WTC11 (cell line): ENCODE data around the gene SCD5.

Source experiments
- ATF2 ChIP-seq: sonication (generic); formaldehyde crosslinking; IDR thresholded peaks from 2 replicates; pipeline ENCODE4 v1.8.1; 2022; ENCODE audit warnings: low read depth, missing genetic modification reagents, borderline replicate concordance
- ATF6 ChIP-seq: sonication (generic); formaldehyde crosslinking; IDR thresholded peaks from 2 replicates; pipeline ENCODE4 v1.8.1; 2023; ENCODE audit warnings: mild to moderate bottlenecking, missing genetic modification reagents
- CTCF ChIP-seq: fragments of 200-600 bp; IDR thresholded peaks from 2 replicates; pipeline ENCODE4 v1.8.0; 2022; ENCODE audit warnings: antibody characterized with exemption
- E2F5 ChIP-seq: sonication (generic); formaldehyde crosslinking; IDR thresholded peaks from 2 replicates; pipeline ENCODE4 v1.8.1; 2022; ENCODE audit warnings: mild to moderate bottlenecking, moderate library complexity, missing genetic modification reagents
- ELF4 ChIP-seq: sonication (generic); formaldehyde crosslinking; IDR thresholded peaks from 2 replicates; pipeline ENCODE4 v1.8.1; 2022; ENCODE audit warnings: low read depth, mild to moderate bottlenecking, moderate library complexity, missing genetic modification reagents
- FOXK1 ChIP-seq: sonication (generic); formaldehyde crosslinking; IDR thresholded peaks from 2 replicates; pipeline ENCODE4 v1.8.0; 2022; ENCODE audit warnings: mild to moderate bottlenecking, moderate library complexity, missing genetic modification reagents
- FOXP4 ChIP-seq: sonication (generic); formaldehyde crosslinking; IDR thresholded peaks from 2 replicates; pipeline ENCODE4 v1.8.0; 2022; ENCODE audit warnings: mild to moderate bottlenecking, missing genetic modification reagents
- GABPB1 ChIP-seq: sonication (generic); formaldehyde crosslinking; IDR thresholded peaks from 2 replicates; pipeline ENCODE4 v1.8.1; 2023; ENCODE audit warnings: mild to moderate bottlenecking, missing genetic modification reagents
- MAX ChIP-seq: sonication (generic); formaldehyde crosslinking; IDR thresholded peaks from 2 replicates; pipeline ENCODE4 v1.8.0; 2022; ENCODE audit warnings: mild to moderate bottlenecking, missing genetic modification reagents
- SMAD3 ChIP-seq: sonication (generic); formaldehyde crosslinking; IDR thresholded peaks from 2 replicates; pipeline ENCODE4 v1.8.0; 2022; ENCODE audit warnings: missing genetic modification reagents, mild to moderate bottlenecking, borderline replicate concordance
- SP1 ChIP-seq: sonication (generic); formaldehyde crosslinking; conservative IDR thresholded peaks from 2 replicates; pipeline ENCODE4 v1.8.1; 2022; ENCODE audit warnings: missing genetic modification reagents
- TEAD4 ChIP-seq: sonication (generic); formaldehyde crosslinking; IDR thresholded peaks from 2 replicates; pipeline ENCODE4 v1.8.0; 2022; ENCODE audit warnings: mild to moderate bottlenecking, missing genetic modification reagents
- ZNF423 ChIP-seq: fragments of 250-450 bp; sonication (Bioruptor Pico); IDR thresholded peaks from 2 replicates; pipeline ENCODE4 v2.1.2; 2022; ENCODE audit warnings: mild to moderate bottlenecking, moderate library complexity

- no peak for TF ChIP-seq GABPB1 (CRISPR knock-in tag)
- TF ChIP-seq ZNF423 (CRISPR knock-in tag), result no peak
- no peak for TF ChIP-seq MAX
- TF ChIP-seq SP1 (CRISPR knock-in tag), result no peak
- TF ChIP-seq TEAD4, result no peak
- no peak for TF ChIP-seq FOXP4 (CRISPR knock-in tag)
- no peak for TF ChIP-seq CTCF
- no peak for TF ChIP-seq ATF6 (CRISPR knock-in tag)
- no peak for TF ChIP-seq ATF2 (CRISPR knock-in tag)
- no peak for TF ChIP-seq E2F5 (CRISPR knock-in tag)
- no peak for TF ChIP-seq FOXK1 (CRISPR knock-in tag)
- no peak for TF ChIP-seq SMAD3 (CRISPR knock-in tag)
- TF ChIP-seq ELF4 (CRISPR knock-in tag), result no peak
Measured at GRCh38 chr4:82611982-82612381, 186.6 kb downstream of the SCD5 start.
